ENCODE measurements around the gene RINL.
"Not testable (repeated sequence)": the region's sequence is repeated elsewhere in the genome, so short reads cannot be mapped to it uniquely, and the experiment has no call there.

RINL gene

GRCh38 chr19:38873400-38873799 lies 4.7 kb downstream of the RINL start:
- DNase-seq: not testable (repeated sequence)

- no peak for DNase-seq
Observed at GRCh38 chr19:38870612-38871011, 7.5 kb downstream of the RINL start.

GRCh38 chr19:38869836-38870607 lies 8.1 kb downstream of the RINL start:
- DNase-seq: no peak

- DNase-seq: no peak
Observed at GRCh38 chr19:38869160-38869835, 8.8 kb downstream of the RINL start.

- DNase-seq: no peak
Observed at GRCh38 chr19:38868551-38868950, 9.5 kb downstream of the RINL start.

GRCh38 chr19:38867171-38867780 lies 10.8 kb downstream of the RINL start:
- no peak for DNase-seq

- peak; percentile 50 for DNase-seq
Observed at GRCh38 chr19:38862321-38863059, 15.6 kb downstream of the RINL start.

- DNase-seq: no peak
Observed at GRCh38 chr19:38861368-38861767, 16.7 kb downstream of the RINL start.

GRCh38 chr19:38859631-38860204 lies 18.4 kb downstream of the RINL start:
- not testable (repeated sequence) for DNase-seq

GRCh38 chr19:38856813-38857212 lies 21.3 kb downstream of the RINL start:
- DNase-seq: no peak

GRCh38 chr19:38855751-38856150 lies 22.3 kb downstream of the RINL start:
- DNase-seq: not testable (repeated sequence)

- DNase-seq: not testable (repeated sequence)
Observed at GRCh38 chr19:38854961-38855360, 23.1 kb downstream of the RINL start.

GRCh38 chr19:38853214-38853613 lies 24.9 kb downstream of the RINL start:
- DNase-seq: no peak

GRCh38 chr19:38852231-38853044 lies 25.6 kb downstream of the RINL start:
- DNase-seq: no peak

- DNase-seq: peak; percentile 59
Observed at GRCh38 chr19:38851622-38852230, 26.3 kb downstream of the RINL start.

- DNase-seq: peak; percentile 68
Observed at GRCh38 chr19:38850976-38851621, 27.0 kb downstream of the RINL start.

GRCh38 chr19:38850436-38850975 lies 27.6 kb downstream of the RINL start:
- DNase-seq: no peak

- DNase-seq: peak; percentile 99
Observed at GRCh38 chr19:38849860-38850435, 28.1 kb downstream of the RINL start, which contains the start of gene HNRNPL. Gene HNRNPL (minus strand): TSS chr19:38849986. CDS start chr19:38849966, 20 bp downstream.

- peak; percentile 88 for DNase-seq
Observed at GRCh38 chr19:38849147-38849859, 28.8 kb downstream of the RINL start.

Data from NCI-H1092 treated with DMSO at 0.1 percent for 48 hours (cell line).